C4-2B (cell line): ENCODE results near the gene TMEM239.

Source experiments
- ZFX ChIP-seq: fragments of 450-650 bp; IDR thresholded peaks from 2 replicates; pipeline ENCODE4 v1.6.1; 2017
- TF ChIP-seq, protein P1 (sequence below): fragments of 450-650 bp; conservative IDR thresholded peaks from 2 replicates; pipeline ENCODE4 v1.5.1; 2017; ENCODE audit warnings: mild to moderate bottlenecking

DNA sequence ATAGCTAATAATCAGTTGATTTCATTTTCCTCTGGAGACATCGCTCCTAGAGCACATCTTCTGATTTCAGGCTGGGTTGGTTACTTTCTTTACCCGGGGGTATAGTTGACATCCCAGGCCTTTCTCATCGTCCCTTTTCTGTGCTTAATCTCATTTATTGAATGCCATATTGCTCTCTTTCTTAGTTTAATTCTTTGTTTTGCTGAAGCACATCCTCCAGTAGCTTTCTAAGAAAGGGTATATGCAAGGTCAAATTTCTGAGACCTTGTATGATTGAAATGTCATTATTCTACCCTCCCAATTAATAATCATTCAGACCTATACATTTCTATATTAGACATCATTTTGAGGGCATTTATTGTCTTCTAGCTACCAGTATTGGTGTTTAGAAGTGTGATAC lies 4.0 kb upstream of the TMEM239 start:
- TF ChIP-seq, protein P1, sequence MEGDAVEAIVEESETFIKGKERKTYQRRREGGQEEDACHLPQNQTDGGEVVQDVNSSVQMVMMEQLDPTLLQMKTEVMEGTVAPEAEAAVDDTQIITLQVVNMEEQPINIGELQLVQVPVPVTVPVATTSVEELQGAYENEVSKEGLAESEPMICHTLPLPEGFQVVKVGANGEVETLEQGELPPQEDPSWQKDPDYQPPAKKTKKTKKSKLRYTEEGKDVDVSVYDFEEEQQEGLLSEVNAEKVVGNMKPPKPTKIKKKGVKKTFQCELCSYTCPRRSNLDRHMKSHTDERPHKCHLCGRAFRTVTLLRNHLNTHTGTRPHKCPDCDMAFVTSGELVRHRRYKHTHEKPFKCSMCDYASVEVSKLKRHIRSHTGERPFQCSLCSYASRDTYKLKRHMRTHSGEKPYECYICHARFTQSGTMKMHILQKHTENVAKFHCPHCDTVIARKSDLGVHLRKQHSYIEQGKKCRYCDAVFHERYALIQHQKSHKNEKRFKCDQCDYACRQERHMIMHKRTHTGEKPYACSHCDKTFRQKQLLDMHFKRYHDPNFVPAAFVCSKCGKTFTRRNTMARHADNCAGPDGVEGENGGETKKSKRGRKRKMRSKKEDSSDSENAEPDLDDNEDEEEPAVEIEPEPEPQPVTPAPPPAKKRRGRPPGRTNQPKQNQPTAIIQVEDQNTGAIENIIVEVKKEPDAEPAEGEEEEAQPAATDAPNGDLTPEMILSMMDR: no peak
- TF ChIP-seq ZFX: no peak
